Mucosa of gallbladder (tissue), 1 donor: Measurements from ENCODE around the gene CNIH3. TPM values are rescaled to one million over a fixed set of nuclear protein-coding genes. Genes with fewer than 3 reads are reported as not detected.
"Not testable (repeated sequence)": the region's sequence is repeated elsewhere in the genome, so short reads cannot be mapped to it uniquely, and the experiment has no call there.

Experiments used
- DNase-seq: peaks from one replicate; pipeline ENCODE4 v3.0.0-alpha.2; 2020; ENCODE audit warnings: low spot score
- total RNA-seq: library from RNA; stranded (reverse); gene quantifications from one replicate; pipeline ENCODE4 v1.2.1, GENCODE V29; 2021
- donor health status: DM: no; HTN: no; CAD: no.

The CNIH3 gene
- total RNA-seq: 1.5 TPM

DNA sequence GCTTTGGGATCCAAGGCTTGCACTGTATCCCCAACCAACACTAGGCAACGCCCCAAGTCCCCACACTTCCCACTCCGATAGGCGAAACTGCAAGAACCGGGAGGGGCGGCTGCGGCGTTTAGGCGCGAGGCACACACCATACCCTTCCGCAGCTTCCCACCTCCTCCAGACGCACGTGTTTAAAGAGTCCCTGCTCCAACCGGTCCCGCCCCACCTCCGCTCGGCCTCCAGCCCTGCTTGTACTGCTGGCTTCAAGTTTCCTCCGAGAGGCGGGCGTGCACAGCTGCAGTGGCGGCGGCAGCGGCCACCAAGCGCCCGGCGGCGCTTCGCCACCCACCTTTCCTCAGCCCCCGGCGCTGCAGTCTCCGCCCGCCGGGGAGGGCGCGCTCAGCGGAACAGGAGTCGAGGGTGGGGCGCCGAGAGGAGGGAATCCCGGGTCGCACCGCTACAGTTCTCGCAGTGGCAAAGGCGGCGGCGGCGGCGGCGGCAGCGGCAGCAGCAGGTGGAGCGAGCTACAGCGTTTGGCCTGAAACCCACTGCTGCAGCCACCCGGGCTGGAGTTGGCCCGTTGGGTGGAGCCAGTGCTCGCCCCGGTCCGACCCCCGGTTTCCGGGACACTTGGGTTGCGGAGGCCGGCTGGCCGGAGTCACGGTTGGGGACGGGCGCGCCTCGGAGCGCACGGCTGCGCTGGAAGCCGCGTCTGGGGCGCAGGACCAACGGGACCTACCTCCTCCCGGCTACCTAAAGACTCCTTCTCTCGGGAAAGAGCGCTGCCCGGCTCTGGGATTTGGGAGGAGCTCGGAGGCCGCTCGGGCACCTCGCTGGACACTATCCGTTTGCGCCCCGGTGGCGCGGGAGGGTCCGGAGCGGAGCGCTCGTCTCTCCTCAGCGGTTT, at the start of gene CNIH3:
Gene CNIH3 (plus strand): TSS at position 457 of the 895 bp plus-strand sequence. CDS start 858 bp downstream, outside the sequence.
- DNase-seq: no peak

DNA sequence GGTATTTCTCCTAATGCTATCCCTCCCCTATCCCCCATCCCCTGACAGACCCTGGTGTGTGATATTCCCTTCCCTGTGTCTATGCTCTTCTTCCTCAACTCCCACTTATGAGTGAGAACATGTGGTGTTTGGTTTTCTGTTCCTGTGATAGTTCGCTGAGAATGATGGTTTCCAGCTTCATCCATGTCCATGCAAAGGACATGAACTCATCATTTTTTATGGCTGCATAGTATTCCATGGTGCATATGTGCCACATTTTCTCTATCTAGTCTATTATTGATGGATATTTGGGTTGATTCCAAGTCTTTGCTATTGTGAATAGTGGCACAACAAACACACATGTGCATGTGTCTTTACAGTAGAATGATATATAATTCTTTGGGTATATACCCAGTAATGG, 49.6 kb upstream of the CNIH3 start:
- not testable (repeated sequence) for DNase-seq

DNA sequence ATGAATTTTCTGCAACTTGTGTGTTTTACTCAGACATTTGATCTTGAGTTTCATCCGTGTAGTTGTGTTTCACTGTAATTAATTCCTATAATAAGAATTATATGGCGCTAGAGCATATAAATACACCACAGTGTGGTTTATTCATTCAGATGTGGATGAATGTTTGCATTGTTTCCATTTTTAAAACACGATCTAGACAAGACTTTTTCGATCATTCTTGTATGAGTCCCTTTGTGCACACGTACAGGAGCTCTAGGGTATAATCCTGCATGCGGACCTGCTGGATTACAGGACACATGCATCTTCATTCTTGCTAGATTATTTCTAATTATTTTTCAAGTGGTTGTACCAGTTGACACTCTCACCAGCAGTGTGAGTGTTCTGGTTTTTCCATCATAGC, 46.8 kb upstream of the CNIH3 start:
- DNase-seq: no peak

DNA sequence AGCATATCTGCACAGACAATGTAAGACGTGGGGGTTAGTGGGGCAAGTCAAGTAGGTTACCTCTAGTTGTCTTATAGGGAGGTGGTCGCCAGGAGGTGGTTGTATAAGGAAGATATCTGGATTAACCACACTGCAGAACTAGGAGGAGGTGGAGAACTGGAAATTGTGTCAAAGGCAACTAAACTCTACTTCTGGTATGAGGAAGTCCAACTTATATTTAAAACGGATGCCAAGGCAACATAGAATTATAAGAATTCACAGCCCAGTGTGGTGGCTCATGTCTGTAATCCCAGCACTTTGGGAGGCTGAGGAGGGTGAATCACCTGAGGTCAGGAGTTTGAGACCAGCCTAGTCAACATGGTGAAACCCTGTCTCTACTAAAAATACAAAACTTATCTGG, 44.1 kb upstream of the CNIH3 start:
- not testable (repeated sequence) for DNase-seq

- DNase-seq: no peak
Measured at GRCh38 chr1:224579526-224579925, 36.6 kb upstream of the CNIH3 start.

GRCh38 chr1:224580006-224580405, 36.1 kb upstream of the CNIH3 start:
- DNase-seq: no peak

DNA sequence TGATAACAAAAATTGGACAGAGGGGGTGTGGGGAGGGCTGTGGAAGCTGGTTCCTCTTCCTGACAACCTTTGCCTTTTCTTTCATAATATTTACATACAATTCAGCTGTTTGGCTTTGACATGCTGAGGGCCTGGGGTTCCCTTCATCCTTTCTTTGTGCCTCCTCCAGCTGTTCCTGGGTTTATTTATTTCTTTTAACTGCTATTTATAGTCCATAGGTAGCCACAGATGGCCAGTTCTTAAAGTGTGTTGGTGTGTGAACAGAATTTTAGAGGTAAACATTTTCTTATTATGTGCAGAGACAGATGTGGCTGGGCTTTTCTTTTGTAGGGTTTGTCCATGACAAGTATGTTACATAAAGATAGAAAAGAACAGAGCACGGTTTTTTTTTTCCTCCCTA, 34.1 kb upstream of the CNIH3 start:
- no peak for DNase-seq

DNA sequence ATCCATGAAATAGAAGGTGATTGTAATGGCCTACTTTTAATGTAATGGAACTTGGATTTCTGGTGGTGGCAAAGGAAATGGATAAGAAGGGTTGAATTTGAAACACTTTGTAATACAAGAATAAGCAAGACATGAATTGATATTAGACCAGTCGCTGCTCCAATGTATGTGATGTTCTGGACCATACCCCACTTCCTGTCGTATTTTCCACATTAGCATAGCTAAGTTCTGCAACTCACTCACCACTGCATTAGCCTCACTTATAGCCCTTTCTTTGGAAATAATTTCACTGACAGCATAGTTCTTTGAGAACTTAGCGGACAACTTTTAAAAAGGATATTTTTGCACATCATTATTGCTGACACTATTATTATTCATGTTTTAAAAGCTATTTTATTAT, 32.3 kb upstream of the CNIH3 start:
- no peak for DNase-seq

- no peak for DNase-seq
Measured at GRCh38 chr1:224585051-224585450, 31.1 kb upstream of the CNIH3 start.

- DNase-seq: no peak
Measured at GRCh38 chr1:224587051-224587450, 29.1 kb upstream of the CNIH3 start.

DNA sequence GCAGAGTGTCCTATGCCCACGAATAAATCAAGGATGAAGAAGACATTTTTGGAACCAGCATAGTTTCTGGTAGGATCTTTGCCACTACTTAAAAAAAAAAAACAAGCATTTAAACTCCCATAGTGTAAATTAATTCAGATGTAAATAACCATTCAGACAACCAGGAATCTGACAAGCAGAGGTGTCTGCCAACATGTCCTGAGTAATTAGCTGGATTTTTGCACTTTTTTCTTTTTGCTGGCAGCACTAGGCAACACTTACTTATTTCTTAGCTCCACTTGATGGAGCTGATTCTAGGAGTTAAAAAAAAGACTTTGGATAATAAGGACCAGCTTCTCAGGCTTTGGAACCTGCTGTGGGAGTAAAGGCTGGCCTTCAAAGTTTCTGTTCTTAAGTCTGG, 27.6 kb upstream of the CNIH3 start:
- no peak for DNase-seq

- DNase-seq: no peak
Measured at GRCh38 chr1:224589006-224589405, 27.1 kb upstream of the CNIH3 start.

- no peak for DNase-seq
Measured at GRCh38 chr1:224591326-224591725, 24.8 kb upstream of the CNIH3 start.

GRCh38 chr1:224592636-224593582, 23.2 kb upstream of the CNIH3 start:
- no peak for DNase-seq

DNA sequence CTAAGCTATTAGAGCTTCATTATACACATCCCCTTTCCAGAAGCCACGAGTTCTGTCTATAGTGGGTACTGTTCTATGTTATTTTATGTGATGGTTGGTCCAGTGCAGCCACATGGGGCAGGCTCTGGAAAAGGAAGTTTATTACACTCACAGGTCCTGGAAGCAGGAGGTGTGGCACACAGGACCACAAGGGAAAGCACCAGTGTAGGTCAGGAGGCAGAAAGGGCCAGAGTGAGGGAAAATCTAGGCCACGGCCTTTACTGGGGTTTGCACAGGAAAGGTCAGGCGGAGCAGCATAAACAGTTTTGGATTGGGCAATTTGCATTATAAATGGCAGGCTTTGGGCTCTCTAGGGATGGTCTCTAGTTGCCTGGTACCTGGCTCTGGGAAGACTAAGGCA, 21.8 kb upstream of the CNIH3 start:
- no peak for DNase-seq

- DNase-seq: no peak
Measured at GRCh38 chr1:224594851-224595250, 21.3 kb upstream of the CNIH3 start.

DNA sequence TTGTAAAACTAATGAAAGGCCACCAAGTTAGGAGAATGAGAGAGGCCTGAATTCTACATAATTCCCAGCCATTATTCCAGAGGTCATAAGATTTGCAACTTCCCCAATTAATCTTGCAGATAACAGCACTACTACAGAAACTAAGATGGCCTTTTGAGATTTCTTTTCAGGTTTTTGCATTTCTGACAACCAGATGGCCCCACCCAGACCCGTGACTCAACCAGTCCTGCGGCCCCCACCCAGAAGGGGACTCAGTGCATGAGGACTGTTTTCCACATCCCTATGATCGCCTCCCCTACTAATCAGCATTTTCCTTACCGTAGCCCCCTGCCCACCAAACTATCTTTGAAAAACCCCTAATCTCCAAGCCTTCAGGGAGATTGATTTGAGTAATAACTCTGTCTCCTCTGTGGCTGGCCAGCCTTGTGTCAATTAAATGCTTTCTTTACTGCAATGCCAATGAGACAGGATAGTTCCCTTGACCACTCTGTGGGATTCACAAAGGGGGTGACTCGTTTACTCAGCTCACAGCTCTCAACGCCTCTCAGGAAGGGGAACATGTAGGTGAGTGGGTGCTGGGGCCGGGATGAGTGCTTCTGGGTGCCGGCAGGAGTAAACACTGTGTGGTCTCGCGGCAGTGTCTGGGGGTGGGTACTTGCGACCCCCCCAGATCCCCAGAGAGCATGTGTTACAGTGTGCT, 10.5 kb upstream of the CNIH3 start:
- no peak for DNase-seq

DNA sequence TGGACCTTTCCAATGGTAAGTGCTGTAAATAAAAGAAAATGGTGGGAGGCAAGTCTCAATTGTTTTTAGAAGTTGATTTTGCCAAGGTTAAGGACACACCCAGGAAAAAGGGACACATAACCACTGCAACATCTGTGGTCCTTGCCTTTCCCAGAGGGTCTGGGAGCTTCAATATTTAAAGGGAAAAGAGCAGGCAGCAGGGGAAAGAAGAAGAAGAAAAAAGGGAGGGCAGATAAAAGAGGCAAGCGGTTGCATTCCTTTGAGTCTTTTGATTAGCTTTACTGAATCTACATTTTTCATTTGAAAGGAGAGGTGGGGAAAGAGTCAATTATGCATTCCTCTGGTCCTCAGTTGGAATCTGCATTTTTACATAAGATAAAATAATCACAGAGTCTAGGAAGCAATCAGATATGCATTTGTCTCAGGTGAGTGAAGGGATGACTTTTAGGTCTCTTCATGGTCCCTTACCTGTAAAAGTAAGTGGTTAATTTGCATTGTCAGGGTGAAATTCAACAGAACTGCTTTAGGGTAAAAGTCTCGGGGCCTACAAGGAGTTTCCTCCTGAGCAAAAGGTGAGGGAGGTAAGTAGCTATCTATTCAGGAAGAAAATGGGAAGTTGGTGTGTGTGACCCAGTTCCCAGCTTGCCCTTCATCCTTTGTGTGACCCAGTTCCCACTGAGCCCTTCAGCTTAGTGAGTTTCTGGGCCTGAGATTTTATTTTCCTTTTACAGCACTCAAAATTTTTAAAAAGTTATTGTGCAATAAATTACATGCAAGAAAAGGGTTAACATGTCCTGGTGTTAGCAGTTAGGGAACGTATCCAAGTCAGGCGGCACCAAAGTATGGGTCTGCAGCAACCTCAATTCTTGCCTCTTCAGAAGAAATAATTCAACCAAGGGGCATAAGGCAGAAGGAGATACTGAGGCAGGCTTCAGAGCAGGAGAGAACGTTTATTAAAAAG, 8.6 kb upstream of the CNIH3 start:
- DNase-seq: no peak

GRCh38 chr1:224609333-224609732, 6.8 kb upstream of the CNIH3 start:
- DNase-seq: no peak

DNA sequence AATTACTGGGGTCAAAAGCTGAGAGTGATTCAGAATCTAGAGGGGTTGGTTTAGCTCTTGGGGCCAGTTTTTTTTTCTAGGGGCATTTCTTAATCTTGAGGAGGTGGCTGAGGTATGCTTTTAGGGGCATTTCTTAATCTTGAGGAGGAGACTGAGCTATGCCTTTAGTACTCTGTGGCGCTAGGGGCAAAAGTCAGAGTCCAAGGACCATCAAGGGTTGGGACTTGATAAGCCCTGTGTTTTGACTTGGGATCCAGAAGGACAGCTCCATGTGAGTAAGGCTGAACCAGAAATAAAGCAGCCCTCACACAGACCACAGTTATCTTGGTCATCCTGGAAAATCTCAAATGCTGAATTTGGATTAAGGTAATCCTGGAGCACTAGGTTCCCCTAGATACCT, 3.9 kb upstream of the CNIH3 start:
- DNase-seq: no peak

DNA sequence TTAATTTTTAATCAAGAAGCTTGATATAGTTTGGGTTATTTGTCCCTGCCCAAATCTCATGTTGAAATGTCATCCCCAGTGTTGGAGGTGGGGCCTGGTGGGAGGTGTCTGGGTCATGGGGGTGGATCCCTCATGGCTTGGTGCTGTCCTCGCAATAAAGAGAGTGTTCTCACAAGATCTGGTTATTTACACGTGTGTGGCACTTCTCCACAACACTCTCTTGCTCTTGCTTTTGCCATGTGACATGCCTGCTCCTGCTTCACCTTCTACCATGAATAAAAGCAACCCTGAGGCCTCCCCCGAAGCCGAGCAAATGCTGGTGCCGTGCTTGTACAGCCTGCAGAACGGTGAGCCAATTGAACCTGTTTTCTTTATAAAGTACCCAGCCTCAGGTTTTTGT, 2.6 kb upstream of the CNIH3 start:
- no peak for DNase-seq
